T-helper 1 cell (primary cell): Measurements from ENCODE around the gene ZC3H18.

Experiments used
- DNase-seq, 5 donors: peaks; one replicate each; pipeline ENCODE4 v3.0.0-alpha.2; 2012 to 2020

The ZC3H18 gene

DNA sequence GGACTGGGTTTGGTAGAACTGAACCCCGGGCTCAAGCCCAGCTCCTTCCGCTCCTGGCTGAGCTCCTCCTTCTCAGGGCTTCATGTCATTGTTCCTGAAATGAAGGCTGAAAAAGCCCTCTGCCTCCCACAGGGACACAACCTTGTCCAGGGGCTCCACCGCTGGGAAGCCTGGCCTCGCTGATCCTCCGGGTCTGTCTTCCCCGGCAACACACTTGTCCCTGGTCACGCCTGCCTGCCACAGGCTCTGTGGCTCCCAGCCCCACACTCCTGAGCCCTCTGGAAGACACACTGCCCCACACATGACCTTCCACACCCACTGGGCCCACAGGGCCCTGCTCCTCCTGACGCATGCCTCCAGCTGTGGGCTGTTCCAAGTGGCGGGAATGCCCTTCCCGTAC lies 18.0 kb upstream of the ZC3H18 start:
- no peak for DNase-seq

- DNase-seq, result no peak
Observed at GRCh38 chr16:88552815-88553214, 17.4 kb upstream of the ZC3H18 start.

- DNase-seq, result no peak
Observed at GRCh38 chr16:88553739-88554138, 16.5 kb upstream of the ZC3H18 start.

- no peak for DNase-seq
Observed at GRCh38 chr16:88554711-88555264, 15.4 kb upstream of the ZC3H18 start.

- no peak for DNase-seq
Observed at GRCh38 chr16:88556294-88556988, 13.8 kb upstream of the ZC3H18 start.

DNA sequence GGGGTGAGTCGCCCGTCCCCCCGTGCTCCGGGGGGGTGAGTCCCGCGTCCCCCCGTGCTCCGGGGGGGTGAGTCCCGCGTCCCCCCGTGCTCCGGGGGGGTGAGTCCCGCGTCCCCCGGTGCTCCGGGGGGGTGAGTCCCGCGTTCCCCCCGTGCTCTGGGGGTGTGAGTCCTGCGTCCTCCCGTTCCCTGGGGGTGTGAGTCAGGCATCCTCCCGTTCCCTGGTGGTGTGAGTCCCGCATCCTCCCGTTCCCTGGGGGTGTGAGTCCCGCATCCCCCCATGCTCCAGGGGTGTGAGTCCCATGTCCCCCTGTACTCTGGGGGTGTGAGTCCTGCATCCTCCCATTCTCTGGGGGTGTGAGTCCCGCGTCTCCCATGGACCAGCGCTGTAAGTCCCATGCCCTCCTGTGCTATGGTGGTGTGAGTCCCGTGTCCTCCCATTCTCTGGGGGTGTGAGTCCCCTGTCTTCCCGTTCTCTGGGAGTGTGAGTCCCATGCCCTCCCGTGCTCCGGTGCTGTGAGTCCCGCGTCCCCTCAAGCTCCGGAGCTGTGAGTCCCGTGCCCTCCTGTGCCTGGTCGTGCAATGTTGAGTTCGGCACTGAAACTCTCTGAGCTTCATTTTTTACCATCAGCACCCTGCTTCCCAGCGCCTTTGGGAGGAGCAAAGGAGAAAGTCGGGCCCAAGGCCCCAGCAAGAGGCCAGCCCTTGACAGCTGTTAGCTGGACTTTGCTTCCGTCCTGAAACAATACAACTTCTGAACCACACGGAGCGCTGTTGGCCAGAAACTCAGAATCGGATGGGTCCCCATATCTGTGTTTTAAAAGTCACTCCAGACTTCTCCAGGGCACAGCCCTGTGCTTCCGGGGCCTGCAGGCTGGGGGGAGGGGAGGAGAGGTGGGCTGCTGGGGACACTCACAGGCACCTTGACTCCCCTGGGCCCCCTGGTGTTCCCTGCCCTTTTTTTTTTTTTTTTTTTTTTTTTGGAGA lies 11.5 kb upstream of the ZC3H18 start:
- DNase-seq, result no peak

DNA sequence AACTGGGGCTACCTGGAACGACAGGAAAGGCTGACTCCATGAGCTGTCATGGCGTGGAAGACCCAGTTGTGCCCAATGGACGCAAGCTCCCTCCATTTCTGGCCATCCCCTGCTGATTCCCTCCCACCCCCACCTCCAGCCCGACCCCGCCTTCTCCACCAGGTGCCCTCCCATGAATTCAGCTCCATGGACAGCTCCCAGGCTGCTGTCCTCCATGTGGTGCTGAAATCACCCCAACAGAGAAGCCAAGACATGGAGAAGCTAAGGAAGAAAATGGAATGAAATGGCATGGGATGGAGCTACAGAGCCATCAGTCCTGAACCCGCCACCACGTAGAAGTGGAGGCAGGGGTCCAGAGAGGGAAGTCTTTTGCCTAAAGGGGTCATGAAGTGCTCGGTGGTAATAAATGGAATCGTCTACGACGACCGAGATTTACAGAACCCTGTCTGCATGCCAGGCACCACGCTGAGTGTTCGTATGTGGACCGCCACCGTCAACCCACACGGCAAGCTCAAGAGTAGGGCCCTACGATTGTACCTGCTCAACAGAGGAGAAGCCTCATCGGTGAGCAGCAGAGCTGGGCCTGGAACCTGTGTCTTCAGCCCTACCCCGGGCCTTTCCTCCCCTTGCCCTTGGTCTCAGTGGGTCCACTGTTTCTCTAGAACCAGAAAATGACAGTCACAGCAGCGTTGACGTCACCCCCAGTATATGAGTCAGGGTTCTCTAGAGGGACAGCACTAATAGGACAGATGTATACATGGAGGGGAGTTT lies 9.3 kb upstream of the ZC3H18 start:
- no peak for DNase-seq

DNA sequence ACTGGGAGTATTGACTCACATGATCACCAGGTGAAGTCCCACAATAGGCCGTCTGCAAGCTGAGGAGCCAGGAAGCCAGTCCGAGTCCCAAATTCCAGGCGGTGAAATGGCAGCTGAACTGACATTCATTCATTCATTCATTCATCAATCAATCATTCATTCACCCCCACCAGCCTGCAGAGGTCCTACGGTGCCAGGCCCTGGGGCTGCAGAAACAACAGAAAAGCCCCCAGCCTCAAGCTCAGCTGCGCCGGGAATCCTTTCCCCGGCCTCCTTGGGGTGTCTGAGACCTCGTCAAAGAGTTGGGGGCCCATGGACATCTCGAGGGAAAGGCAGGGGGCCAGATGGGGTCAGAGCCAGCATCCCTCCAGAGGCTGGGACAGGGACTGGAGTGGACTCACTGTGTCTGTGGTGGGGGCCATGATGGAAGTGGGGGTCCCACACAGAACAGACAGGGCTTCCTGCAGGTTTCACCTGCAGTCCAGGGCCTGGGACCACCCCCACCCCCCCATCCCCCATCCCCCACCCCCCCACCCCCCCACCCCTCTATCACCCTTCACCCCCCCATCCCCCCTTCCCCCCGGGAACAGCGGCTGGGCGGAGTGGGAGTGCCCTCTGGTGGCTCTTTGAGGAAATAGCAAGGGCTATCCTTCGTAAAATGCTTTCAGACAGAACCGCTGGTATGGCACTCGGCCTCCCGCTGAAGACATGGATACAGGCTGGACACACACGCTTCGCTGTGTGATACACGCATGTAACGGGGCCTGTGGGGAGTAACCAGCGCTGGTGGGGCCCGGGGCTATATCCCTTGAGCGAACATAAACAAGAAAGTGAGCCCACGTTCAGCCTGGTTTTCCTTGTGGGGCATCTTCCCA lies 8.5 kb upstream of the ZC3H18 start:
- DNase-seq, result peak in 4 of 5 donors; percentile 29 to 48 (median 38)

- no peak for DNase-seq
Observed at GRCh38 chr16:88566158-88566557, 4.0 kb upstream of the ZC3H18 start.

DNA sequence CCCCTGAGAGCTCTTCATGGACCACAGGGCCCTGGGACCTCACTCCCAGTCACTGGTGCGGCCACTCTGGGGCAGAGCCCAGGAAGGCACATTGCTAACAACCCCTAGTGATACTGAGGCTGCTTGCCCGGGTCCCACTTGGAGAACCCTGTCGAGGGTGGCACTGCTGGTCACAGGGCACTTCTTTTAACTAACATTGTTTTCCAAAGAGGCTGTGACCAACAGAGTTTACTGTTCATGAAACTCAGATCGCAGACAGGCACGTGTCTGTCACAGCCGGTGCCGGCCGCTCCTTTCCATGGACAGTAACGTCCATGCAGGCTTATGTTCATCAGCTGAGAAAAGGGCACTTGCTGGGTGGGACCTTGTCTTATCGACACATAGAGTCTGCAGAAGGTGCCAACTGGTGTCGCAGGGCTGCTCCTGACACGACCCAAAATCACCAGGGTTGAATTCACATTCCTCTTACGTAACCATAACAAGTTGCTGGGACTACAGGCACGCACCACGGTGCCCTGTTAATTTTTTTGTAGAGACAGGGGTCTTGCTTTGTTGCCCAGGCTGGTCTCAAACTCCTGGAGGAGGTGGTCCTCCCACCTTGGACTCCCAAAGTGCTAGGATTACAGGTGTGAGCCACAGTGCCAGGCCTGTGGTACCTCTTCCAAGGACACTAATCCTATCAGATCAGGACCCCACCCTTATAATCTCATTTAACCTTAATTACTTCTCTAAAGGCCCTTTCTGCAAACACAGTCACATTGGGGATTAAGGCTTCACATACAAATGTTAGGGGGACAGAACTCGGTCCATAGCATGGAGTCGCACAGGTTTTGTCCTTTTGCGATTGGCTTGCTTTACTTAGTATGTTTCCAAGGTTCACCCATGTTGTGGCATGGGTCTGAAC lies 1.2 kb upstream of the ZC3H18 start:
- DNase-seq, result peak in 1 of 5 donors; percentile 11

DNA sequence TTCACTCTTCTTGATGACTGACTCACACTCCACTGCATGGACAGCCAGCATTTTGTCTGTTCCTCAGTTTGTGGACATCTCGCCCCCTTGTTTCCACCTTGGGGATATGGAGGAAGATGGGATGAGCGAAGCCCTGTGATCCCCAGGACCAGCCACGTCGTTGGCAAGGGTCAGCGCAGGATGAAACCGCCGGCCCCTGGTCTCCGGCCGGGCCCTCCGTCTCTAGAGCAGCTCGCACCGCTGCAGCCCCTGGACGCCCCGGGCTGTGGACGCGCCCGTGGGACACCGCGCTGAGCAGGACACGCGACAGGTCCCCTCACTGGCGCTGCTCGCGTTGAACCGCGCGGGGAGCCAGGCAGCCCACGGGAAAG lies 604 bp upstream of the ZC3H18 start:
- DNase-seq, result no peak

DNA sequence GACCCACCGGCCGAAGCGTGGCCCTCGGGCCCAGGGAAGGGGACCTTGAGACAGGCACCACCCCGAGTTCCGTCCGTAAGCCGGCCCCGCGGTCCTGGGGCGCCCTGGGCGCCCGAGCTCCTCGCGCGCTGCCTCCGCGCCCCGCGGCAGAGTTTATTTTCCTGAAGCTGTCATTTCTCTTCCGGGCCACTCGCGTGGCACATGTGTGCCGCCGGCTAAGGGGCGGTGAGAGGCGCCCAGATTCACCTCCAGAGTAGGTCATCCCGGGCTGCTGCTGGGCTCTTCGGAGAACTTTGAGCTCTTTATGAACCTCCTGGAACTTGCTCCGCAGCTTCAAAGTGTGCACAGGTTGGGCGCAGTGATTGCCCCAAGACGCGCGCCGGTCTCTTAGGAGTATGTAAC lies 489 bp downstream of the ZC3H18 start:
- peak in 3 of 5 donors; percentile 25 to 42 (median 40) for DNase-seq

GRCh38 chr16:88575251-88575650 lies 5.0 kb downstream of the ZC3H18 start:
- DNase-seq, result no peak

DNA sequence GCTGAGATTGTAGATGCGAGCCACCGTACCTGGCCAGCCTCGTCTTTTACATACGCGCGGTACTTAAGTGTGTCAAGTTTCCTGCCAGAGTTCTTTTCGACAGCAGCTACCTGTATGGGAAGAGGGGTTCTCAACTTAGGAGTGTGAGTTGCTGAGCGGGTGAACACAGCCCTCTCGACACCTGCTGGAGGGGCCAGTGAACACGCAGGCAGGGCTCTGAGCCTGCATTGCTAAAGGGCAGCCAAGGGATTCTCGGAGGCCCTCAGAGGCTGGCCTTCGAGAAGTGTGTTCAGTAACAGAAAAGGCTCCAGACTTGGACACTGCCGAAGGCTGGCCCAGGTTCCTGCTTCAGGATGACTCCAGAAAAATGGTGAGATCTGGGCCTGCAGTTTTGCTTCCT lies 6.1 kb downstream of the ZC3H18 start:
- DNase-seq, result no peak

DNA sequence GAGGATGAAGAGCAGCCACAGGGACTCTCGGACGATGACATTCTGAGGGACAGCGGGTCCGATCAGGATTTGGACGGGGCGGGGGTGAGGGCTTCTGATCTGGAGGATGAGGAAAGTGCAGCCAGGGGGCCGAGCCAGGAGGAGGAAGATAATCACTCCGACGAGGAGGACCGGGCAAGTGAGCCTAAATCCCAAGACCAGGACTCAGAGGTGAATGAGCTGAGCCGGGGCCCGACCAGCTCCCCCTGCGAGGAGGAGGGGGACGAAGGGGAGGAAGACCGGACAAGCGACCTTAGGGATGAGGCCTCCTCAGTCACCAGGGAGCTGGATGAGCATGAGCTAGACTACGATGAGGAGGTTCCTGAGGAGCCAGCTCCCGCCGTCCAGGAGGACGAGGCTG lies 7.0 kb downstream of the ZC3H18 start:
- DNase-seq, result no peak

GRCh38 chr16:88578446-88579313 lies 8.5 kb downstream of the ZC3H18 start:
- DNase-seq, result no peak

GRCh38 chr16:88580371-88580770 lies 10.2 kb downstream of the ZC3H18 start:
- DNase-seq, result no peak

- DNase-seq, result no peak
Observed at GRCh38 chr16:88581033-88581432, 10.8 kb downstream of the ZC3H18 start.

DNA sequence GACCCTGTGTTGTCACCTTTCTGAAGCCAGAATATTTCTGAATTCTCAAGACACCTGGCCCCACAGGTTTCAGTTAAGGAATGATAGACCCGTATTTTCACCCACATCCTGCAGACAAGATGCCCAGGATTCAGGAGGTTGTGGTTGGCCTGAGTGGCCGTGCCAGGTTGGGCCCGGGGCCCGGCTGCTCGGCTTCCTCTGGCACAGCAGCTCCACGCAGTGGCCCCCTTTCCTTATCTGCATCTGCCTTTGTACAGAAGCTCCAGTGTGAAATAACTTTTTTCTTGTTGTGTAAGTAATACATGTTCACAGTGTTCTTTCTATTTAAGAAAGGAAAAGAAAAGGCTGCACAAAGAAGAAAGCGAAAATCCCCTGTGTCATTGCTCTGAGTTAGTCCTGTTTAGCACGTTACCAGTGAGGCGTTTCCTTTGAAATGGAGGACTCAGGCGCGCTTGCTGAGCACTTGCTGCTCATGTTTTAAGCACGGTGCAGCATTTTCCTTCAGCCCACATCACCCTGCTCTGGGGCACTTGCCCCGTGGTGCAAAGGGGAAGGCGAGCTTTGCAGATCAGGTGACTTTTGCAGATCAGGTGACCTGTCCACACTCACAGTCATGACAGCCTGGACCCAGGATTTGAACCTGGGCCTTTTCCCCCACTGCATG lies 12.8 kb downstream of the ZC3H18 start:
- DNase-seq, result peak in 1 of 5 donors; percentile 20
